ENCODE measurements around the gene MTA3.

GRCh38 chr2:42784204-42784880 lies 215.9 kb downstream of the MTA3 start:
- no peak for TF ChIP-seq CTCF (IDR thresholded peaks at IDR 0.05 in 4 of 5, conservative IDR thresholded peaks at IDR 0.05 in 1 of 5)
- TF ChIP-seq POLR2A (IDR thresholded peaks at IDR 0.05), result no peak
